Nephron progenitor cell (in vitro differentiated cells): ENCODE results near the gene KCND2.

Experiments
- DNase-seq: peaks from one replicate; pipeline ENCODE4 v3.0.0; 2021
- H3K27ac Mint-ChIP-seq: 2 replicates; pipeline ENCODE4 v1.8.0; 2021; ENCODE audit warnings: mild to moderate bottlenecking, moderate library complexity, mixed read lengths
- H3K27me3 Mint-ChIP-seq: 2 replicates; pipeline ENCODE4 v1.8.0; 2021; ENCODE audit warnings: mild to moderate bottlenecking, low read depth, mixed read lengths; ENCODE audit not compliant: poor library complexity
- H3K36me3 Mint-ChIP-seq: 2 replicates; pipeline ENCODE4 v1.8.0; 2021; ENCODE audit warnings: low read depth, mixed read lengths
- H3K4me1 Mint-ChIP-seq: 2 replicates; pipeline ENCODE4 v1.8.0; 2021; ENCODE audit warnings: mixed read lengths
- H3K4me3 Mint-ChIP-seq: 2 replicates; pipeline ENCODE4 v1.8.0; 2021; ENCODE audit warnings: mild to moderate bottlenecking, moderate library complexity, mixed read lengths
- H3K9me3 Mint-ChIP-seq: 2 replicates; pipeline ENCODE4 v1.8.0; 2021; ENCODE audit warnings: mild to moderate bottlenecking, moderate library complexity, mixed read lengths
- TF ChIP-seq, protein P1 (sequence below): fragments of 200-600 bp; sonication (generic); IDR thresholded peaks from 2 replicates; pipeline ENCODE4 v1.5.0; 2021; ENCODE audit warnings: antibody characterized with exemption

Gene KCND2

GRCh38 chr7:120504386-120504785 lies 231.4 kb downstream of the KCND2 start:
- TF ChIP-seq, protein P1, sequence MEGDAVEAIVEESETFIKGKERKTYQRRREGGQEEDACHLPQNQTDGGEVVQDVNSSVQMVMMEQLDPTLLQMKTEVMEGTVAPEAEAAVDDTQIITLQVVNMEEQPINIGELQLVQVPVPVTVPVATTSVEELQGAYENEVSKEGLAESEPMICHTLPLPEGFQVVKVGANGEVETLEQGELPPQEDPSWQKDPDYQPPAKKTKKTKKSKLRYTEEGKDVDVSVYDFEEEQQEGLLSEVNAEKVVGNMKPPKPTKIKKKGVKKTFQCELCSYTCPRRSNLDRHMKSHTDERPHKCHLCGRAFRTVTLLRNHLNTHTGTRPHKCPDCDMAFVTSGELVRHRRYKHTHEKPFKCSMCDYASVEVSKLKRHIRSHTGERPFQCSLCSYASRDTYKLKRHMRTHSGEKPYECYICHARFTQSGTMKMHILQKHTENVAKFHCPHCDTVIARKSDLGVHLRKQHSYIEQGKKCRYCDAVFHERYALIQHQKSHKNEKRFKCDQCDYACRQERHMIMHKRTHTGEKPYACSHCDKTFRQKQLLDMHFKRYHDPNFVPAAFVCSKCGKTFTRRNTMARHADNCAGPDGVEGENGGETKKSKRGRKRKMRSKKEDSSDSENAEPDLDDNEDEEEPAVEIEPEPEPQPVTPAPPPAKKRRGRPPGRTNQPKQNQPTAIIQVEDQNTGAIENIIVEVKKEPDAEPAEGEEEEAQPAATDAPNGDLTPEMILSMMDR = no peak
- Mint-ChIP-seq H3K9me3 (no peaks in the 10 kb centered on the region), H3K27me3 (no peaks in the 10 kb centered on the region), H3K4me3 (no peak overlapping the region), H3K4me1 (no peaks in the 10 kb centered on the region), H3K36me3 (no peaks in the 10 kb centered on the region), H3K27ac (no peak overlapping the region)
- no peak for DNase-seq

DNA sequence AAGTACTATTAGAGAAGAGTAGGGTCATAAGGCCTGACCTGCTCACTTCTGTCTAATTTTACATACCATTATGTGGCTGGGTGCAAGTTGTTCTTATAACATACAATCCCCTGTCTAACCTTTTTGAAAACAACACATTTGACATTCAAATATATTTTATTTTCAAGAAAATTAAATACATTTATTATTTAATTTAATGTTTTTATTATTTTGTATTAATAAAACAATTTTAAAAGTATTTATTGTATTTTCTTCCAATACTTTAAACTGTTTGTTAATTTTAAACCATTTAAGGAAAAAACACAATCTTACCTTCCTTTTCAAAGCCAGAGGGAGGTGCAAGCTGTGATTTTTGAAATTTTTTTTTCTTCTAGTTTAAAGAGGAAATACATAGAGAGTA lies 232.8 kb downstream of the KCND2 start:
- H3K4me3 Mint-ChIP-seq = no peak overlapping the region
- no peaks in the 10 kb centered on the region for H3K36me3 Mint-ChIP-seq
- TF ChIP-seq, protein P1 = no peak
- no peaks in the 10 kb centered on the region for H3K4me1 Mint-ChIP-seq
- no peaks in the 10 kb centered on the region for H3K9me3 Mint-ChIP-seq
- H3K27me3 Mint-ChIP-seq = no peaks in the 10 kb centered on the region
- no peak for DNase-seq
- H3K27ac Mint-ChIP-seq = no peak overlapping the region

DNA sequence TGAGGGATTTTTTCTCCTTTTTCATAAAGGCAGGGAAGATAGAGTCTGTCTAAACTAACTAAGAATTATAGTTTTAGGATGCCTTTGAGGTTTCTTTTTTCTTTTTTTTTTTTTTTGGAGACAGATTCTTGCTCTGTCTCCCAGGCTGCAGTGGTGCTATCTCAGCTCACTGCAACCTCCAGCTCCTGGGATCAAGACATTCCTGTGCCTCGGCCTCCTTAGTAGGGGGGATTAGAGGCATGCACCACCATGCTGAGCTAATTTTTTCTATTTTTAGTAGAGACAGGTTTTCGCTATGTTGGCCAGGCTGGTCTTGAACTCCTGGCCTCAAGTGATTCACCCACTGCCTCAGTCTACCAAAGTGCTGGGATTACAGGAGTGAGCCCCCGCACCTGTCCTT lies 239.7 kb downstream of the KCND2 start:
- no peak overlapping the region for H3K27ac Mint-ChIP-seq
- H3K27me3 Mint-ChIP-seq = no peaks in the 10 kb centered on the region
- H3K36me3 Mint-ChIP-seq = no peaks in the 10 kb centered on the region
- DNase-seq = no peak
- H3K4me3 Mint-ChIP-seq = no peak overlapping the region
- no peaks in the 10 kb centered on the region for H3K9me3 Mint-ChIP-seq
- no peaks in the 10 kb centered on the region for H3K4me1 Mint-ChIP-seq
- TF ChIP-seq, protein P1 = no peak

GRCh38 chr7:120519224-120519623 lies 246.2 kb downstream of the KCND2 start:
- H3K9me3 Mint-ChIP-seq = no peaks in the 10 kb centered on the region
- no peak for DNase-seq
- H3K36me3 Mint-ChIP-seq = no peaks in the 10 kb centered on the region
- TF ChIP-seq, protein P1 = no peak
- H3K27me3 Mint-ChIP-seq = peaks cover 3% of the 10 kb centered on the region
- peaks cover 5% of the 10 kb centered on the region for H3K4me1 Mint-ChIP-seq
- H3K4me3 Mint-ChIP-seq = no peak overlapping the region
- H3K27ac Mint-ChIP-seq = no peak overlapping the region

- H3K9me3 Mint-ChIP-seq = no peaks in the 10 kb centered on the region
- H3K27ac Mint-ChIP-seq = no peak overlapping the region
- TF ChIP-seq, protein P1 = no peak
- peaks cover 5% of the 10 kb centered on the region for H3K4me1 Mint-ChIP-seq
- no peak overlapping the region for H3K4me3 Mint-ChIP-seq
- no peaks in the 10 kb centered on the region for H3K36me3 Mint-ChIP-seq
- peaks cover 3% of the 10 kb centered on the region for H3K27me3 Mint-ChIP-seq
- no peak for DNase-seq
Measured at GRCh38 chr7:120521761-120522737, 249.1 kb downstream of the KCND2 start.

- no peak for DNase-seq
- H3K27ac Mint-ChIP-seq = no peak overlapping the region
- no peak overlapping the region for H3K4me3 Mint-ChIP-seq
- H3K9me3 Mint-ChIP-seq = no peaks in the 10 kb centered on the region
- TF ChIP-seq, protein P1 = no peak
- H3K27me3 Mint-ChIP-seq = peaks cover under 1% of the 10 kb centered on the region
- no peaks in the 10 kb centered on the region for H3K36me3 Mint-ChIP-seq
- peaks cover 5% of the 10 kb centered on the region for H3K4me1 Mint-ChIP-seq
Measured at GRCh38 chr7:120523985-120524384, 251.0 kb downstream of the KCND2 start.
